ENCODE results near the gene INTS14.

GRCh38 chr15:65571971-65572370 lies 39.0 kb downstream of the INTS14 start:
- TF ChIP-seq RAD51 (IDR thresholded peaks at IDR 0.05; ENCODE audit: borderline replicate concordance, low read depth) (no peak), ARNT (IDR thresholded peaks at IDR 0.05) (no peak), MYC (IDR thresholded peaks at IDR 0.05; ENCODE audit: low read depth, low read length) (no peak), MYC (CRISPR knock-in tag; IDR thresholded peaks at IDR 0.05; ENCODE audit: borderline replicate concordance, low read depth) (no peak), CHD4 (IDR thresholded peaks at IDR 0.05; ENCODE audit: insufficient read depth, insufficient replicate concordance, low read depth, low read length, poor library complexity, severe bottlenecking) (no peak), NRF1 (conservative IDR thresholded peaks at IDR 0.05 in 1 of 2, IDR thresholded peaks at IDR 0.05 in 1 of 2) (no peak), ATF3 (IDR thresholded peaks at IDR 0.05) (no peak), ATF3 (CRISPR knock-in tag; conservative IDR thresholded peaks at IDR 0.05) (no peak), ZBED1 (IDR thresholded peaks at IDR 0.05) (no peak), SP1 (CRISPR knock-in tag; IDR thresholded peaks at IDR 0.05) (no peak), E2F6 (IDR thresholded peaks at IDR 0.05; ENCODE audit: borderline replicate concordance in 1 of 2, extremely low read depth in 1 of 2, insufficient read depth in 1 of 2, insufficient read length in 1 of 2, low read depth in 1 of 2, low read length in 1 of 2, poor library complexity in 1 of 2, severe bottlenecking in 1 of 2) (no peak), USF2 (CRISPR knock-in tag; IDR thresholded peaks at IDR 0.05) (no peak)
